Embryonic facial prominence (tissue), 1 donor: ENCODE data around the gene KDM1B.
A peak's percentile ranks its signal among the peaks of the same experiment; 100 is the strongest.
"Not testable (repeated sequence)": the region's sequence is repeated elsewhere in the genome, so short reads cannot be mapped to it uniquely, and the experiment has no call there.

Source experiments
- DNase-seq: peaks from one replicate; pipeline ENCODE4 v3.0.0-alpha.2; 2016; ENCODE audit errors: extremely low spot score

The KDM1B gene

GRCh38 chr6:18189196-18189595 lies 34.0 kb downstream of the KDM1B start:
- no peak for DNase-seq

GRCh38 chr6:18192026-18192425 lies 36.8 kb downstream of the KDM1B start:
- no peak for DNase-seq

GRCh38 chr6:18203786-18204185 lies 48.6 kb downstream of the KDM1B start:
- DNase-seq, result no peak

- no peak for DNase-seq
These were observed 49.5 kb downstream of the KDM1B start for GRCh38 chr6:18204691-18205090.

DNA sequence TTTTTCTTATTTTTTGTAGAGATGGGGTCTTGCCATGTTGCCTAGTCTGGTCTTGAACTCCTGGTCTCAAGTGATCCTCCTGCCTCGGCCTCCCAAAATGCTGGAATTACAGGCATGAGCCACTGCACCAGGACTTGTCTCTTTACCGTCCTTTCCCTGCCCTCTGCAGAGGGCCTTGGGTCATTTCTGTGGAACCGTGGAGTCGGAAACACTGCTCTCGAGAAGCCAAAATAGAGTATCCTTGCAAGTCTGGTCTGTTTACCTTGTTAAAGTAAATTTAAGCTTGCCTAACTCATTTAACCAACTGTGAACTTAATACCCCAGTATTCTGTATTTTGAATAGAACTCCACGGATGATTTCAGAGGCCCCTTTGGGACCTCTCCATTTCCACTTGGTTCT lies 51.4 kb downstream of the KDM1B start:
- DNase-seq, result no peak

GRCh38 chr6:18207438-18207837 lies 52.2 kb downstream of the KDM1B start:
- no peak for DNase-seq

GRCh38 chr6:18207949-18208348 lies 52.7 kb downstream of the KDM1B start:
- no peak for DNase-seq

- not testable (repeated sequence) for DNase-seq
These were observed 53.6 kb downstream of the KDM1B start for GRCh38 chr6:18208778-18209177.

- no peak for DNase-seq
These were observed 54.4 kb downstream of the KDM1B start for GRCh38 chr6:18209539-18210197.

DNA sequence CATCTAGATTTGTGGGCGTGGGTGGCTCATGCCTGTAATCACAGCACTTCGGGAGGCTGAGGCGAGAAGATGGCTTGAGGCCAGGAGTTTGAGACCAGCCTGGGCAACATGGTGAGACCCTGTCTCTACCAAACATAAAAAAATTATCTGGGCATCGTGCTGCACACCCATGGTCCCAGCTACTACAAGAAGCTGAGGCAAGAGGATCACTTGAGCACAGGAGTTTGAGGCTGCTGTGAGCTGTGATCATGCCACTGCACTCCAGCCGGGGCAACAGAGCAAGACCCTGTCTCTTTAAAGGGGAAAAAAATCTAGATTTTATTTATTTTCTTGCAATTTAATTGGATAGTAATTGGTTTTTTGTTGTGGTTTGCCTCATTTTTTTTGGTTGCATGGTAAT lies 55.5 kb downstream of the KDM1B start:
- DNase-seq, result no peak

- no peak for DNase-seq
These were observed 56.1 kb downstream of the KDM1B start for GRCh38 chr6:18211338-18211737.

DNA sequence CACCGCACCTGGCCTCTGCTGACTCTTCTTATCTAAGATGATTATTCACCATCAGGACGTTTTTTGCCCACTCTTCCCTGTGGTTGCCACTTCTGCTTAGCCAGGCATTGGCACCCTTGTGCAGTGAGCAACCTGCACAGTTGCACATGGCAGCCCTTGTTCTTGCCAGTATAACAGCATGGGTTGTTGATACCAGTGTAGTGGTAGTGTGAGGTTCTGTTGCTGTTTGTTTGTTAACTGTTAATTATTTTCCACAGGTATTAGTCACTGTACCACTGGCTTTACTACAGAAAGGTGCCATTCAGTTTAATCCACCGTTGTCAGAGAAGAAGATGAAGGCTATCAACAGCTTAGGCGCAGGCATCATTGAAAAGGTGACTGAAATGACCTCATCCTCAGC lies 57.0 kb downstream of the KDM1B start:
- no peak for DNase-seq

DNA sequence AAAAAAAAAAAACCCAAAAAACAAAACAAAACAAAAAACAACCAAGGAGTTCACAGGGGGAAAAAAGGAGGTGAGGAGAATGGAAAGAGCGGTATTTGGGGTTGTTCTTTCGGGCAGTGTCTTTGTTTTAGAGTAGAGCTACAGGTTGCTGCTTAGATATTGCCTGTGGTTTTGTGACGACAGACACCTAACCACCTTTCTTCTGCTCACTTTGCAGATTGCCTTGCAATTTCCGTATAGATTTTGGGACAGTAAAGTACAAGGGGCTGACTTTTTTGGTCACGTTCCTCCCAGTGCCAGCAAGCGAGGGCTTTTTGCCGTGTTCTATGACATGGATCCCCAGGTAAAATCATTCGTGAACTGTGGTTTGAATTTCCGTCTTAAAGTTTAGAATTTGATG lies 58.2 kb downstream of the KDM1B start:
- DNase-seq, result no peak

DNA sequence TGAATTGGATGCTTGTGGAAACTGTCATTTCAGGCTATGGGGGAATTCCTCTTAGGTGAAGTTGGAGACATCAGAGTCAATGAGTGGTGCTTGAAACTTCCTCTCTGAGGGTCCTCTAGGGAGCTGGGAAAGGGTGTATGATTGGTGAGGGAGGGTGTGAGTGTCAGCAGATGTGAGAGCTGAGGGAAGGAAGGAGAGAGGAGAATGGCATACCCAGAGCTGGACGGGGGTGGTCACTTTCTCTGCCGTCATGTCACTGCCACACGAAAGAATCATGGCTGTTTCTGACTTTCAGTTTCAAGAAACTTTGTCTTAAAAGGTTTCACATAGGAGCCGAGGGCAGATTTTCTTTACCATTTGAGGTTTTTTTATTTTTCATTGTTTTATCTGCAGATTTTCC lies 58.8 kb downstream of the KDM1B start:
- DNase-seq, result no peak

DNA sequence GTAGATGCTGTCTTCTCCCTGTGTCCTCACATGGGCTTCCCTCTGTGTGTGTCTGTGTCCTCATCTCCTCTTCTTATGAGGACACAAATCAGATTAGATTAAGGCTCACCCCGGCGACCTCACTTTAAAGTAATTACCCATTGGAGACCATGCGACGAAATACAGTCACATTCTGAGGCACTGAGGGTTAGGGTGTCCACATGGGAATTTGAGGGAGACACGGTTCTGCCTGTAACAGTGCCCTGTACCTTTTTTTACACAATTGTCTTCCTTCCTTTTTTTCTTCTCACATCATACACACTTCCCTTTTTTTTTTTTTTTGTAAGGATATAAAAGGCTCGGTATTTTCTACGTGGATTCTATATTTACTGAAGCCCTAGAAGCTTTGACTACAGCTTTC lies 60.2 kb downstream of the KDM1B start:
- DNase-seq, result no peak

- DNase-seq, result no peak
These were observed 61.2 kb downstream of the KDM1B start for GRCh38 chr6:18216411-18216810.

DNA sequence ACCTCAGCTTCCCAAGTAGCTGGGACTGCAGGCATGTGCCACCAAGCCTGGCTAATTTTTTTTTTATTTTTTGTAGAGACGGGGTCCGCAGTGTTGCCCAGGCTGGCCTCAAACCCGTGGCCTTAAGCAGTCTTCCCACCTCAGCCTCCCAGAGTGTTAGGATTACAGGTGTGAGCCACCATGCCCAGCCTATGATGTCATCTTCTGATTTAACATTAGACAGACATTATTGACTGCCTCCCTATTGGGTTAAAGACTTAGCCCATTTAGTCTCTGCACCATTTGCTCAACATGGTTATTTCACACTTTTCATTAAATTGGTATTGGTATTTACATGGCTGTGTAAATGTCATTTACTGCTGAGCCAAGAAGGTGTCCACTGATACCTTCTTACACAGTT lies 63.0 kb downstream of the KDM1B start:
- no peak for DNase-seq

- DNase-seq, result no peak
These were observed 64.4 kb downstream of the KDM1B start for GRCh38 chr6:18219591-18219990.

- DNase-seq, result no peak
These were observed 66.0 kb downstream of the KDM1B start for GRCh38 chr6:18221288-18221615.

DNA sequence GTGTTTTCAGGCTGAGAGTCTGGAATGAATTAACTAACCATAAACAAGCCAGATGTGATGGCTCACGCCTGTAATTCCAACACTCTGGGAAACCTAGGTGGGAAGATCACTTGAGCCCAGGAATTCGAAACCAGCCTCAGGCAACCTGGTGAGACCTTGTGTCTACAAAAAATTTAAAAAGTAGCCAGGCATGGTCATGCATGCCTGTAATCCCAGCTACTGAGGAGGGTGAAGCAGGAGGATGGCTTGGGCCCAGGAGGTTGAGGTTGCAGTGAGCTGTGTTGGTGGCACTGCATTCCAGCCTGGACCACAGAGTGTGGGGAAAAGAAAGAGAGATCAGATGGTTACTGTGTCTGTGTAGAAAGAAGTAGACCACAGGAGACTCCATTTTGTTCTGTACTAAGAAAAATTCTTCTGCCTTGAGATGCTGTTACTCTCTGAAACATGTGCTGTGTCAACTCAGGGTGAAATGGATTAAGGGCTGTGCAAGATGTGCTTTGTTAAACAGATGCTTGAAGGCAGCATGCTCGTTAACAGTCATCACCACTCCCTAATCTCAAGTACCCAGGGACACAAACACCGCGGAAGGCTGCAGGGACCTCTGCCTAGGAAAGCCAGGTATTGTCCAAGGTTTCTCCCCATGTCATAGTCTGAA lies 71.4 kb downstream of the KDM1B start:
- peak; percentile 20 for DNase-seq

GRCh38 chr6:18227166-18227565 lies 71.9 kb downstream of the KDM1B start:
- DNase-seq, result not testable (repeated sequence)

DNA sequence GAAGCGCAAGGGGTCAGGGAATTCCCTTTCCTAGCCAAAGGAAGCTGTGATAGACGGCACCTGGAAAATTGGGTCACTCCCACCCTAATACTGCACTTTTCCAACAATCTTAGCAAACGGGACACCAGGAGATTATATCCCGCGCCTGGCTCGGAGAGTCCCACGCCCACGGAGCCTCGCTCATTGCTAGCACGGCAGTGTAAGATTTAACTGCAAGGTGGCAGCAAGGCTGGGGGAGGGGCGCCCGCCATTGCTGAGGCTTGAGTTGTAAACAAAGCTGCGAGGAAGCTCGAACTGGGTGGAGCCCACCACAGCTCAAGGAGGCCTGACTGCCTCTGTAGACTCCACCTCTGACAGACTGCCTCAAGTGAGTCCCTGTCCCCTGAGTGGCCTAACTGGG lies 73.4 kb downstream of the KDM1B start:
- DNase-seq, result not testable (repeated sequence)

- DNase-seq, result not testable (repeated sequence)
These were observed 76.6 kb downstream of the KDM1B start for GRCh38 chr6:18231856-18232255.

- not testable (repeated sequence) for DNase-seq
These were observed 78.5 kb downstream of the KDM1B start for GRCh38 chr6:18233770-18234169.
